Trophoblast cell (in vitro differentiated cells and primary cell): Measurements from ENCODE around the gene CABP4.

Experiments
- DNase-seq, 2 donors: peaks; one replicate each; pipeline ENCODE4 v3.0.0-alpha.2; 2016
- H2AFZ ChIP-seq: 2 replicates; pipeline ENCODE4 v1.6.1; 2013; ENCODE audit warnings: low read length, moderate library complexity, mild to moderate bottlenecking; ENCODE audit not compliant: insufficient read depth, poor library complexity
- H2AK5ac ChIP-seq: 2 replicates; pipeline ENCODE4 v1.6.1; 2013; ENCODE audit warnings: mild to moderate bottlenecking, low read length
- H2BK120ac ChIP-seq: 2 replicates; pipeline ENCODE4 v1.6.1; 2013; ENCODE audit warnings: low read length, mild to moderate bottlenecking, moderate library complexity; ENCODE audit not compliant: insufficient read depth, poor library complexity
- H2BK12ac ChIP-seq: 2 replicates; pipeline ENCODE4 v1.6.1; 2013; ENCODE audit warnings: mild to moderate bottlenecking, low read length, moderate library complexity
- H2BK5ac ChIP-seq: 2 replicates; pipeline ENCODE4 v1.6.1; 2013; ENCODE audit warnings: low read length, low read depth, moderate library complexity, mild to moderate bottlenecking; ENCODE audit not compliant: poor library complexity
- H3K14ac ChIP-seq: 2 replicates; pipeline ENCODE4 v1.6.1; 2013; ENCODE audit warnings: mild to moderate bottlenecking, low read length
- H3K18ac ChIP-seq: 2 replicates; pipeline ENCODE4 v1.6.1; 2013; ENCODE audit warnings: mild to moderate bottlenecking, low read length
- H3K23ac ChIP-seq: 2 replicates; pipeline ENCODE4 v1.6.1; 2013; ENCODE audit warnings: low read length
- H3K27ac ChIP-seq: 2 replicates; pipeline ENCODE4 v1.5.1; 2013; ENCODE audit warnings: low read depth, mild to moderate bottlenecking, inconsistent platforms, low read length, moderate library complexity
- H3K27me3 ChIP-seq: 2 replicates; pipeline ENCODE4 v1.6.1; 2013; ENCODE audit warnings: inconsistent platforms, mild to moderate bottlenecking, low read length, moderate library complexity; ENCODE audit not compliant: insufficient read depth
- H3K36me3 ChIP-seq, 2 experiments: 1 replicate in 1 of 2; 2 replicates in 1 of 2; pipeline ENCODE4 v1.6.1; 2013; ENCODE audit warnings: low read length in 2 of 2, mild to moderate bottlenecking in 2 of 2, moderate library complexity in 1 of 2; ENCODE audit not compliant: insufficient read depth in 2 of 2, control insufficient read depth in 1 of 2
- H3K4ac ChIP-seq: 2 replicates; pipeline ENCODE4 v1.6.1; 2013; ENCODE audit warnings: low read depth, mild to moderate bottlenecking, low read length, moderate library complexity
- H3K4me1 ChIP-seq, 2 experiments: 1 replicate in 1 of 2; 2 replicates in 1 of 2; pipeline ENCODE4 v1.6.1; 2013; ENCODE audit warnings: low read length in 2 of 2, mild to moderate bottlenecking in 2 of 2, moderate library complexity in 1 of 2; ENCODE audit not compliant: insufficient read depth in 2 of 2, control insufficient read depth in 1 of 2
- H3K4me2 ChIP-seq: 2 replicates; pipeline ENCODE4 v1.6.1; 2013; ENCODE audit warnings: inconsistent platforms, mild to moderate bottlenecking, low read length, moderate library complexity
- H3K4me3 ChIP-seq: 2 replicates; pipeline ENCODE4 v1.5.1; 2013; ENCODE audit warnings: mild to moderate bottlenecking, low read depth, low read length, inconsistent platforms
- H3K79me1 ChIP-seq: one replicate; pipeline ENCODE4 v1.6.1; 2013; ENCODE audit warnings: low read length
- H3K79me2 ChIP-seq: 2 replicates; pipeline ENCODE4 v1.6.1; 2013; ENCODE audit warnings: low read length, mild to moderate bottlenecking; ENCODE audit not compliant: control insufficient read depth, insufficient read depth, poor library complexity
- H3K9ac ChIP-seq: 2 replicates; pipeline ENCODE4 v1.6.1; 2013; ENCODE audit warnings: mild to moderate bottlenecking, low read length
- H3K9me3 ChIP-seq: 2 replicates; pipeline ENCODE4 v1.6.1; 2013; ENCODE audit warnings: low read depth, mild to moderate bottlenecking, control low read depth, inconsistent platforms, low read length; ENCODE audit not compliant: insufficient read depth
- H4K12ac ChIP-seq: 2 replicates; pipeline ENCODE4 v1.6.1; 2013; ENCODE audit warnings: low read depth, mild to moderate bottlenecking, low read length, moderate library complexity
- H4K8ac ChIP-seq: 2 replicates; pipeline ENCODE4 v1.6.1; 2013; ENCODE audit warnings: low read depth, mild to moderate bottlenecking, low read length, moderate library complexity
- H4K91ac ChIP-seq: one replicate; pipeline ENCODE4 v1.6.1; 2013; ENCODE audit warnings: low read depth, mild to moderate bottlenecking, low read length, moderate library complexity
- WGBS: extraction: QIAGEN DNeasy Blood & Tissue Kit; methylation state at CpG from one replicate; pipeline ENCODE4 v1.1.7; 2013; ENCODE audit warnings: missing lambda C conversion rate; ENCODE audit not compliant: insufficient read length, insufficient coverage; ENCODE audit errors: extremely low coverage; 5-methylcytosine and 5-hydroxymethylcytosine counted together

The CABP4 gene

DNA sequence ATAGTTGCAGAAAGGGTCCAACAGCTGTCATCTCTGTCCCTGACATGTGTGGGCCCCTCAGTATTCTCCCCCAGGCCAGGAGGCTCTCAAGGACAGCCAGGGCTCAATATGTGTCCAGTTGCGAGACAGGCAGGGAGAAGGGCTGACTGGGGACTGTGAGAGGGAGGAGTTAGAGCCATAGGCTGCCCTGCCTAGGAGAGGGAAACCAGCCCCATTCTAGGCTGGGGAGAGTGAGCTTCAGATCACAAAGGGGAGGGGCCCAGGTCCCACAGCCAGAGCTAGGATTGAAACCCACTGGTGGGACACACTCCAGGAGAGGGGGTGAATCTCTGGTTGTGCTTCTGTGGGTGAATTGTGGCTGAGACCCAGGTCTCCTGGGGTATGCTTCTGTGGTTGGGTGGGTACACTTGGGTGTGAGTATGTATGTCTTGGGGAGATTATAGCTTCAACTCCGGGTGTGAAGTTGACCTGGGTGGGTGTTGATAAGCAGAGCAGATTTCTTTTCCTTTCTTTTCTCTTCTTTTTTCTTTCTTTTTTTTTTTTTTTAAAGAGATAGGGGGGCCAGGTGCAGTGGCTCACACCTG is 41.8 kb upstream of the CABP4 start:
- Histone ChIP-seq H3K18ac (no peak overlapping the region), H2AK5ac (no peak overlapping the region), H4K12ac (no peak overlapping the region), H2BK12ac (no peak overlapping the region), H3K23ac (peak overlapping the region; percentile 14), H3K4ac (no peak overlapping the region), H2BK5ac (no peak overlapping the region), H4K8ac (no peak overlapping the region), H3K14ac (no peak overlapping the region), H4K91ac (no peak overlapping the region), H3K4me1 (peaks cover 0 to 4% of the 10 kb centered on the region in 2 experiments), H3K36me3 (no peaks in the 10 kb centered on the region), H3K27ac (no peak overlapping the region), H2BK120ac (no peak overlapping the region), H3K79me1 (no peaks in the 10 kb centered on the region), H3K4me2 (no peak overlapping the region), H3K9ac (no peak overlapping the region), H3K4me3 (peak overlapping the region; percentile 1), H3K9me3 (no peaks in the 10 kb centered on the region), H3K79me2 (no peaks in the 10 kb centered on the region), H3K27me3 (peaks cover 5% of the 10 kb centered on the region), H2AFZ (no peak overlapping the region)
- no peak for DNase-seq
- no CpG with 5 or more reads among the region's 2 CpGs for WGBS

DNA sequence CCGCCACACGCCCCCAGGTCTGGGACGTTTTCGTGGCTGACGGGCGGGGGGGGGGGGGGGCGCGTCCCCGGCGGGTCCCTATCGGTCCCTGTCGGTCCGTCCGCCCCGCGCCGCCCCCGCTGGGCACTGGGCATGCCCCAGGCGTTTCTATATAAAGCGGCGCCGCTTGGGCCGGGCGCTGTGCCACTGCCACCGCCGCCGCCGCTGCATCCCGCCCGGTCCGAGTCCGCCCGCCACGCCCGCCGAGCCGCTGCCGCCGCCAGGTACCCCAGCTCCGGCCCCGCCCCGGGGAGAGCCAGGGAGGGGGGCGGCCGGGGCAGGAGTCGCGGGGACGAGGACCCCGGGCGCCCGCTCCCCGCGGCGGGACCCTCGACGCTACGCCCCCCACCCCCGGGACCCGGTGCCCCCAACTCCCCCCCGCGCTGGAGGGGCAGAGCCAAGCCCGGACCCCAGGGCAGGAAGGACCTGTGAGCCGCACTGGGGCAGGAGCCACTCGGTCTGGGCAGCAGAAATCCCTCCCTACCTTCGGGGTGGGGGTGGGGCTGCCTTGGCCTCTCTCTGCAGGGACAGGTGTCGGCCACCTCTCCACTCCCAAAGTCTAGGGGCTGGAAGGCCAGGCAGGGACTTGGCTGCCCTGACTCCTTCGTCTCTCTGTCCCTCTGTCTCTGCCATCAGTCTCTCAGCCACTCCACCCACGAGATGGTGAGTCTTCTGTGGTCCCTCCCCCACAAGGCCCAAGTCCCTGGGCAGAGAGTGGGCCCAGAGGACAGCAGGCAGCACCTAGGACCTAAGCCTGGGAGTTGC is 39.5 kb upstream of the CABP4 start, which contains the start of gene CARNS1:
Gene CARNS1, plus strand, starts transcription at position 178 of the 804 bp plus-strand sequence. Its CDS starts 522 bp downstream, at position 700.
- H3K4me2 ChIP-seq, result peak within 1 kb of the TSS; percentile 27
- H4K8ac ChIP-seq, result no peak within 1 kb of the TSS
- no CpG with 5 or more reads among the region's 67 CpGs for WGBS
- no peaks in the 10 kb centered on the region for H3K36me3 ChIP-seq
- H2BK12ac ChIP-seq, result no peak within 1 kb of the TSS
- H4K12ac ChIP-seq, result no peak within 1 kb of the TSS
- H3K9me3 ChIP-seq, result no peaks in the 10 kb centered on the region
- H3K4me1 ChIP-seq, result peaks cover 6 to 10% of the 10 kb centered on the region in 2 experiments
- H3K27ac ChIP-seq, result no peak within 1 kb of the TSS
- H2AK5ac ChIP-seq, result no peak within 1 kb of the TSS
- no peak within 1 kb of the TSS for H3K23ac ChIP-seq
- no peak within 1 kb of the TSS for H2BK5ac ChIP-seq
- no peak within 1 kb of the TSS for H2BK120ac ChIP-seq
- H3K4ac ChIP-seq, result no peak within 1 kb of the TSS
- no peak within 1 kb of the TSS for H3K4me3 ChIP-seq
- DNase-seq, result no peak
- no peak within 1 kb of the TSS for H2AFZ ChIP-seq
- H4K91ac ChIP-seq, result no peak within 1 kb of the TSS
- peaks cover 2% of the 10 kb centered on the region for H3K79me2 ChIP-seq
- H3K18ac ChIP-seq, result no peak within 1 kb of the TSS
- peaks cover 5% of the 10 kb centered on the region for H3K27me3 ChIP-seq
- no peak within 1 kb of the TSS for H3K14ac ChIP-seq
- H3K9ac ChIP-seq, result no peak within 1 kb of the TSS
- H3K79me1 ChIP-seq, result no peaks in the 10 kb centered on the region

DNA sequence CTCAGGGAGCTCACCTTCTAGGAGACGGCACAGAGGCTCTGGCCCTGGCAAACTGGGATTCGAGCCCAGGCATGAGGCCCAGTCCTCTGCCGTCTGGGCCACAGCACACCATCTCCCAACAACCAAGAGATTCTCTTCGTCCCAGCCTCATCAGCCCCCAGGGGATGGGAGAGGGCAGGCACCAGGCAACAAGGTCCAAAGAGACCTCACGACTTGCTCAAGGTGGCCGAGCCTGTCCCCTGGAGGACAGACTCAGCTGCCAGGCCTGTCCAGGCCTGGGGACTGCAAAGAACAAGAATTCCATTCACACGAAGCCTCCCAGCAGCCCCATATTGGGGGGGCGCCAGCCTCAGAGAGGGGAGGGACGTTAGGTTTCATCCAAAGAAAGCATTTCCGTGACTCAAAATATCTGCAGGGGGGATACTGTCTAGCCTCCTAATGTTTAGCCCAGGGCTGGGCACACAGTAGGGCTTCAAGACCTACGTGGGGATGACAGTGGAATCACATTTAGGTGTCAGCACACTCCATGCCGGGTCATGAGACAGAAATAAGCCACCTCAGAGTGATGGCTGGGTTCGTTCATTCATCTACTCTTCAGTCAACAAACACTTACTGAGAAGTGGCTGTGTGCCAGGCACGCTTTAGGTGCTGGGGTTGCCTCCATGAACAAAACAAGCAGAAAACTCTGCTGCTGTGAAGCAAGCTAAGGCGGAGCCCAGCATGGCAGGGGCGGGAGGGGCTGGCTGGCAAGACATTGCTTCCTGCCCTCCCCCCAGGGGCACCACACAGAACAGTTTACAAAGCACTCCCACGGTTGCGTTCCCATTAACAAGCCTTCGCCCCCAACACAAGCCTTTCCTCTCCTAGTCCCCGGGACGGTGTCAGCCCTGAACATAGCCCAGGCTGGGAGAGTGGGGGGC is 38.5 kb upstream of the CABP4 start:
- H4K8ac ChIP-seq, result no peak overlapping the region
- H3K9ac ChIP-seq, result no peak overlapping the region
- no peak overlapping the region for H4K91ac ChIP-seq
- no peak overlapping the region for H2BK5ac ChIP-seq
- H2BK12ac ChIP-seq, result no peak overlapping the region
- no peak overlapping the region for H3K4me3 ChIP-seq
- H4K12ac ChIP-seq, result no peak overlapping the region
- no peaks in the 10 kb centered on the region for H3K36me3 ChIP-seq
- DNase-seq, result no peak
- peaks cover 2% of the 10 kb centered on the region for H3K79me2 ChIP-seq
- H3K79me1 ChIP-seq, result peaks cover 2% of the 10 kb centered on the region
- no peak overlapping the region for H2BK120ac ChIP-seq
- H3K14ac ChIP-seq, result no peak overlapping the region
- H2AK5ac ChIP-seq, result no peak overlapping the region
- no peak overlapping the region for H3K27ac ChIP-seq
- no peak overlapping the region for H3K18ac ChIP-seq
- H2AFZ ChIP-seq, result no peak overlapping the region
- no peak overlapping the region for H3K23ac ChIP-seq
- no peak overlapping the region for H3K4ac ChIP-seq
- no peak overlapping the region for H3K4me2 ChIP-seq
- H3K4me1 ChIP-seq, result peaks cover 9 to 10% of the 10 kb centered on the region in 2 experiments
- no CpG with 5 or more reads among the region's 21 CpGs for WGBS
- H3K9me3 ChIP-seq, result no peaks in the 10 kb centered on the region
- peaks cover 5% of the 10 kb centered on the region for H3K27me3 ChIP-seq

DNA sequence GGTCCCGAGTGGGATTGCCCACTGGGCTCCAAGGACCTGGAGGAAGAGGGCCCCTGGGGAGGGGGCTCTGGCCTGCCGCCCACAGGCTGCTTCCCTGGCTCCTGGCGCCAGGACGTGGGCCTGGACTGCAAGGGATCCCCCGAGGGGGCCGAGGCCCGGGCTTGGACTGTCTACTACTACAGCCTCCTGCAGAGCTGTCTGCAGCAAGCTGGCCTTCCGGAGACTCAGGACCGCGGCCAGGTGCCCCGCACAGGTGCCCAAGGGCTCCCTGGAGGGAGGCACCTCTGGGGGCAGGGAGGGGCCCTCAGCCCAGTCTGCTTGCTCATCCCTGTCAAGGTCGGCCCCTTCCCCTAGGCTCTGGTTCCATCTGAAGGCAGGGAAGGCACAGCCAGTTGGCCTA is 37.7 kb upstream of the CABP4 start:
- DNase-seq, result no peak
- Histone ChIP-seq H3K4ac (no peak overlapping the region), H2BK5ac (no peak overlapping the region), H3K23ac (no peak overlapping the region), H3K9me3 (no peaks in the 10 kb centered on the region), H2BK12ac (no peak overlapping the region), H3K4me3 (no peak overlapping the region), H3K27me3 (peaks cover 5% of the 10 kb centered on the region), H3K36me3 (no peaks in the 10 kb centered on the region), H4K12ac (no peak overlapping the region), H3K9ac (no peak overlapping the region), H3K14ac (no peak overlapping the region), H2AK5ac (no peak overlapping the region), H3K18ac (no peak overlapping the region), H4K8ac (no peak overlapping the region), H3K79me1 (peaks cover 2% of the 10 kb centered on the region), H3K27ac (no peak overlapping the region), H3K4me2 (no peak overlapping the region), H3K4me1 (peaks cover 9 to 10% of the 10 kb centered on the region in 2 experiments), H2AFZ (no peak overlapping the region), H3K79me2 (peaks cover 2% of the 10 kb centered on the region), H4K91ac (no peak overlapping the region), H2BK120ac (no peak overlapping the region)
- WGBS, result no CpG with 5 or more reads among the region's 12 CpGs
